ENCODE results near the gene APOO.
"Not testable (repeated sequence)": the region's sequence is repeated elsewhere in the genome, so short reads cannot be mapped to it uniquely, and the experiment has no call there.

APOO gene

GRCh38 chrX:23871905-23872546, 35.7 kb downstream of the APOO start:
- no peak for DNase-seq (ENCODE audit: low read depth)
- H3K4me3 ChIP-seq (ENCODE audit: low read depth, low read length) = no peak overlapping the region

GRCh38 chrX:23870041-23870440, 37.7 kb downstream of the APOO start:
- no peak for DNase-seq (ENCODE audit: low read depth)
- H3K4me3 ChIP-seq (ENCODE audit: low read depth, low read length) = no peak overlapping the region

DNA sequence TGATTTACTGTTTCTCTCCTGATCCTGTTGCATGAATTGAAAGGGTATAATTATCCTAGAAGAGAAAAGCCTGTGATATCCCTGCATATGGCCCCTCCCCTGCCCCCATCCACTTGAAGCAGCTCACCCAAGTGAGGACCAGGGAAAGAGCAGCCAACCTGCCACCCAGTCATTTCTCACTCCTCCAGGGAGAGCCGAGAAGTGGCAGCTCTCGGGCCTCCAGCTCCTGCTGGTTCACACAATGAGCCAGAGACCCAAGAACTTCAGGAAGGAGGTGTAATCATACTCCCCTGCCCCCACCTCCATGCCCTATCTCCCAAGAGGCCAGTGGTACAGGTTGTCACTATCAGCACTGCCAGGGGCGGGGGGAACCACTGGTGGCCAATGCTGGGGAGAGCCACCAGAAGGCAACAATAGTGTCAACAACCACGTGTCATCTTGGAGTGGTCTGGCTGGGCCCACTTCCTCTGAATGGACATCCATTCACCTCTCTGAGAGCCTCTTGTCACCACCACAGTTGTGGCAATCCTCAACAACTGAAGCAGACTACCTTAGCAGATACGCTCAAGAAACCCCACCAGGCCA, 42.9 kb downstream of the APOO start:
- DNase-seq (ENCODE audit: low read depth) = no peak
- no peak overlapping the region for H3K4me3 ChIP-seq (ENCODE audit: low read depth, low read length)

DNA sequence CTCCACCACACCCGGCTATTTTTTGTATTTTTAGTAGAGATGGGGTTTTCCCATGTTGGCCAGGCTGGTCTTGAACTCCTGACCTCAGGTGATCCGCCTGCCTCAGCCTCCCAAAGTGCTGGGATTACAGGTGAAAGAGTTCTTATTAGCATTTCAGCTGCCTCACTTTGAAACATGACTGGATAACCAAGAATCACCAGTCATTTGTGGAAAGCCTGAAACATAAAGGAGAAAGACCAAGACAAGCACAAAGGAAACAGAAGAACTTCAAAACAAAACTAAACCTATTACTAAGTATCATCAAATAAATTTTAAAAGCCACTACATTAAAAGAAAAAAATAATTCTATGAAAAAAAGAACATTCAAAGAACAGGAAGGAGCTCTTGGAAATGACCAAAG, 45.8 kb downstream of the APOO start:
- H3K4me3 ChIP-seq (ENCODE audit: low read depth, low read length); DNase-seq (ENCODE audit: low read depth): not testable (repeated sequence)

DNA sequence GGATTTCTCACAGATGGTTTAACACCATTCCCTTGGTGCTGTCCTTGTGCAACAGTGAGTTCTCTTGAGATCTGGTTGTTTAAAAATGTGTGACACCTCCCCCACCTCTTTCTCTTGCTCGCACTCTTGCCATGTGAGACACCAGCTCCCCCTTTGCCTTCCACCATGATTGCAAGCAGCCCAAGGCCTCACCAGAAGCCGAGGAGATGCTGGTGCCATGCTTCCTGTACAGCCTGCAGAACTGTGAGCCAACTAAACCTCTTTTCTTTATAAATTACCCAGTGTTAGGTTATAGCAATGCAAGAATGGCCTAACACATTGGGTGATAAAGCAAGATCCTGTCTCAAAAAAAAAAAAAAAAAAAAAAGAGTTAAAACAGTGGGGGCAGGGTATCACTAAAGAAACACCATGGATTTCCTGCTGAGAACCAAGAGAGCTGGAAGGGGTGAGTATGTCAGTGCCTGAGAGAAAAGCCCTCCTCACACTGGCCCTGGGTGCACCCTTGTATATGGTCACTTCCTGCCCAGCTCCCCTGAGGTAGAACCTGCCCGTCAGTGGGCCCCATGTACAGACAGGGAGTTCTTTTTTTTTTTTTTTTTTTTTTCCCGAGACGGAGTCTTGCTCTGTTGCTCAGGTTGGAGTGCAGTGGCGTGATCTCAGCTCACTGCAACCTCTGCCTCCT, 46.4 kb downstream of the APOO start:
- DNase-seq (ENCODE audit: low read depth) = no peak
- no peak overlapping the region for H3K4me3 ChIP-seq (ENCODE audit: low read depth, low read length)

- H3K4me3 ChIP-seq (ENCODE audit: low read depth, low read length); DNase-seq (ENCODE audit: low read depth): not testable (repeated sequence)
Measured at GRCh38 chrX:23859238-23859637, 48.5 kb downstream of the APOO start.

DNA sequence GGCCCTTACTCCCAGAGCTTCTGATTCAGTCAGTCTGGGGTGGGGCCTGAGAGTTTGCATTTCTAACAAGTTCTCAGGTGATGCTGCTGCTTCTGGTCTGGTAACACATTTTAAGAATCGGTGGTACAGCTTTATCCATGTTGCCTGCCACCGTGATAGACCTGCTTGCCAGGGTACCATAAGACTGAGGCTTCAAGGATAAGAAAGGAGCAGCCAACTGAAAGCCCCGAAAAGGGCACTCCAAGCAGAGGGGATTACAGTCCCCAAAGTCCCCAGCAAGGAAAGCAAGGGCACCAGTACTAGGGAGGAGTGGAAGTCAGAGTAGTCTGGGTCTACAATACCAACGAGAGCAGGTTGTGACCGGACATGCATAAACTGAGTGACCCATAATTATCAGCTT, 49.8 kb downstream of the APOO start:
- no peak overlapping the region for H3K4me3 ChIP-seq (ENCODE audit: low read depth, low read length)
- no peak for DNase-seq (ENCODE audit: low read depth)

DNA sequence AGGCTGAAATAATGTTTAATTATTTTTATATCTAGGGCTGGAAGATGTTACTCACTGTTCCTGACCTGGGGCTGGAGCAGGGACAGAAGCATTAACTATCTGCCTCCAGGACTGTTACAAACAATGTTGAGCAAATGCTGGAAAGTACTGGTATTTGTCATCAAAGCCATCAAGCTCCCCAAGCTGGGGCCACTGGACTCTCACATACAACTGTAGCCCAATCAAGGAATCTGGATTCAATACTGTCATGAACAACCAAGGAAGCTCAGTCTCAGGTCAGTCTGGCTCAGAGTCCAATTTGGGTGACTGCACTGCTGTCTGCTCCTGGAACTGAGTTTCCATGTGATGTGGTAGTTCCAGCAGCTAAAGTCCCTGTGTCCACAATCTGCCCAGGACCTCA, 50.4 kb downstream of the APOO start:
- no peak for DNase-seq (ENCODE audit: low read depth)
- H3K4me3 ChIP-seq (ENCODE audit: low read depth, low read length) = no peak overlapping the region

DNA sequence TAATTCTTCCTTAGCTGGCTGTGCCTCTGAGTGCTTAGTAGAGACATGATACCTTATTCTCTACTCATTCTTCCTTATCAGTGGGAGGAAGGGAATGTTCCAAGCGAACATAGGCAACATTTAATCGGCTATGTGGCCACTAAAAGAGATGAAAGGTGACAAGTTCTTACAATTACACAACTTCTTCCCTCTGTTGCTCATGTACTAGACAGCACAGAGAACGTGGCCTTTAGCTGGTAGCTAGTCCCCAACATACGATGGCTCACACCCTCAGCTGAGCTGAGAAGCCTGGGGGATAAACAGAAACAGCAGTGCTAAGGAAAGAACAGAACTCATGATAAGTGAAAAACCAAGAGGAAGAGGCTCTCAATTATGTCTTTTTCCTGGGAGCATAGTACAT, 52.2 kb downstream of the APOO start:
- no peak for DNase-seq (ENCODE audit: low read depth)

DNA sequence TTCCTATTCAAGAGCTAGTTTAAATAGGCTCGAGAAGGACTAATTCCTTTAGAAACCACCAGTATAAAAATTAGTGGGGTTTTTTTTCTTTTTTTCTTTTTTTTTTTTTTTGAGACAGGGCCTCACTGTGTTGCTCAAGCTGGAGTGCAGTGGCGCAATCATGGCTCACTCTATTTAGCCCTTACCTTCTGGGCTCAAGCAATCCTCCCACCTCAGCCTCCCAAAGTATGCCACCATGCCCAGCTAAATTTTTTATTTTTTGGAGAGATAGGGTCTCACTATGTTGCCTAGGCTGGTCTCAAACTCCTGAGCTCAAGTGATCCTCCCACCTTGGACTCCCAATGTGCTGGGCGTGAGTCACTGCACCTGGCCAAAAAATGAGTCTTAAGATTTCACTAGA, 52.8 kb downstream of the APOO start:
- H3K4me3 ChIP-seq (ENCODE audit: low read depth, low read length) = no peak overlapping the region
- DNase-seq (ENCODE audit: low read depth) = no peak

More for the DNA sequence above, 52.2 kb downstream of the APOO start:
- no peak overlapping the region for H3K4me3 ChIP-seq (ENCODE audit: low read depth, low read length)

- H3K4me3 ChIP-seq (ENCODE audit: low read depth, low read length) = no peak overlapping the region
- DNase-seq (ENCODE audit: low read depth) = no peak
Measured at GRCh38 chrX:23854122-23854521, 53.6 kb downstream of the APOO start.

GRCh38 chrX:23851544-23851943, 56.2 kb downstream of the APOO start:
- H3K4me3 ChIP-seq (ENCODE audit: low read depth, low read length) = no peak overlapping the region
- DNase-seq (ENCODE audit: low read depth) = no peak

GRCh38 chrX:23849241-23849640, 58.5 kb downstream of the APOO start:
- DNase-seq (ENCODE audit: low read depth) = no peak
- H3K4me3 ChIP-seq (ENCODE audit: low read depth, low read length) = no peak overlapping the region

GRCh38 chrX:23845351-23845817, 62.4 kb downstream of the APOO start:
- DNase-seq (ENCODE audit: low read depth) = no peak

GRCh38 chrX:23844502-23845138, 63.1 kb downstream of the APOO start:
- H3K4me3 ChIP-seq (ENCODE audit: low read depth, low read length) = no peak overlapping the region
- DNase-seq (ENCODE audit: low read depth) = no peak

More at GRCh38 chrX:23845351-23845817, 62.4 kb downstream of the APOO start:
- no peak overlapping the region for H3K4me3 ChIP-seq (ENCODE audit: low read depth, low read length)

DNA sequence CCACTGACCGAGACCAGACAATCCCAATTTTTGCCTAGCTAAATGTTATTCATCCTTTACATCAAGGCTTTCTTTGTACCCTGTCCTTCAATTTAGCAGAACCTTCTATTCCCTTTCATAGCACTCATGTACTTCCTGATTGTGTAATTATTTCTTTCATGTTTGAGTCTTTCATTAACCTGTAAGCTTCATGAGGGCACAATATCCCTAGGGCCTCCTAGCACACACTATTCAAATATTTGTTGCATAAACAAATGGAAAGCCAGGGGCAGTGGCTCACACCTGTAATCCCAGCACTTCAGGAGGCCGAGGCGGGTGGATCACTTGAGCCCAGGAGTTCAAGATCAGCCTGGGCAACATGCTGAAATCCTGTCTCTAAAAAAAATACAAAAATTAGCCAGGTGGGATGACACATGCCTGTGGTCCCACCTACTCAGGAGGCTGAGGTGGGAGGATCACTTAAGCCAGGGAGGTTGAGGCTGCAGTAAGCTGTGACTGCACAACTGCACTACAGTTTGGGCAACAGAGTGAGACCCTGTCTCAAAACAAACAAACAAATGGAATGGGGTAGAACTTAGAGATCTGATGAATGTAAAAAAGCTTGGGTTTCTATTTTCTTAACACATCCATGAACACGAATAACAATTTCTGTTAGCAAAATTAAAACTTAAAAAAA, 65.8 kb downstream of the APOO start:
- no peak for DNase-seq (ENCODE audit: low read depth)
- H3K4me3 ChIP-seq (ENCODE audit: low read depth, low read length) = no peak overlapping the region

- DNase-seq (ENCODE audit: low read depth) = no peak
- H3K4me3 ChIP-seq (ENCODE audit: low read depth, low read length) = no peak overlapping the region
Measured at GRCh38 chrX:23840674-23841073, 67.1 kb downstream of the APOO start.

- DNase-seq (ENCODE audit: low read depth) = no peak
- no peak overlapping the region for H3K4me3 ChIP-seq (ENCODE audit: low read depth, low read length)
Measured at GRCh38 chrX:23838953-23839352, 68.8 kb downstream of the APOO start.

DNA sequence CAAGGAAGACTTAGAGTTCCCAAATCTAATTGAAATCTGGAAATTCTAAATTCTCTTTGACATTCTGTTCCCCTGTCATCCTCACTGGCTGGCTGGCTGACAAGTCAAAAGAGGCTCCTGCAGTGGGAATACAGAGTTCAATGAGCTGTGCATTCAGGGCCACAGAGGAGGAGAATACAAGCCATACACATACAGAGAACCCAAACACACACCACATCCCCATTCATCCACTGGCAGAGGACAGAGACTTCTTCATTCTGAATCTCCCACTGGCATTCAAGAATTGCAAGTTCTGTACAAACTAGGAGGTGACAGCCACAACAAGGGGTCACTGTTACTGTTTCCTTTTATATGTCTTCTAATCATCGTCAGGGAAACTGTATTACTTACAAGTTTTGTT, 75.0 kb downstream of the APOO start:
- H3K4me3 ChIP-seq (ENCODE audit: low read depth, low read length) = no peak overlapping the region
- DNase-seq (ENCODE audit: low read depth) = no peak

GRCh38 chrX:23828881-23829280, 78.9 kb downstream of the APOO start:
- H3K4me3 ChIP-seq (ENCODE audit: low read depth, low read length) = no peak overlapping the region
- no peak for DNase-seq (ENCODE audit: low read depth)
